Vagina (tissue), 2 donors: ENCODE measurements around the gene FER1L5.

Experiments used
- POLR2A ChIP-seq, 2 donors: fragments of 450-650 bp; IDR thresholded peaks; one replicate each; pipeline ENCODE4 v1.6.1; 2017; ENCODE audit warnings: antibody characterized with exemption in 2 of 2, mild to moderate bottlenecking in 2 of 2, moderate library complexity in 2 of 2
- POLR2AphosphoS5 ChIP-seq, 2 donors: sonication (generic); formaldehyde crosslinking; IDR thresholded peaks; one replicate each; pipeline ENCODE4 v1.9.0; 2017; ENCODE audit warnings: antibody characterized with exemption in 2 of 2, mild to moderate bottlenecking in 2 of 2, low read depth in 1 of 2; ENCODE audit not compliant: insufficient read depth in 1 of 2

DNA sequence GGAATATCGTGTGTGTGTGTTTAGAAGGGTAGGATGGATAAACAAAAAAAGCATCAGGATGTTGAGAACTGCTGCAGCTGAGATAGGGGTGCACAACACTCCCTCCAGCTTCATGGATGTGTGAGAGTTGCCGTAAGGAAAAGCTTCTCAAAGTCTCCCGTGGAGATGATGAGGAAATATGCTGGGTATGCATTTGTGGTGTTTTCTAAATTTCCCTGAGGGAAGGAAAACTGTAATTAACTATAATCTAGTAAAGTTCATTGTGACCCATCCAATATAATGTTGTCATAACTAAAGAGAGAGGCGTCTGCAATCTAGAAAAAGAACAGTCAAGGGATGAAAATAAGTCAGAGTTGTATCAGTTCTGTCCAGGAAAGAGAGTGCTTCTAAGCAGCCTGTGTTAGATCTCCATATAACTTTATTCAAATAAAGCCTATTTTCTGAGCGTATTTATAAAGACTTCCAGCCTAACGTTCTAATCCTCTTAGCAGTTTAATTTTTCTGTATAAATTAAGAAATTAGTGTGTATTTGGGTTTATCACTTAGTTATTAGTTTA is 104.6 kb downstream of the FER1L5 start:
- TF ChIP-seq POLR2AphosphoS5 (IDR thresholded peaks at IDR 0.05; ENCODE audit: insufficient read depth in 1 of 2, low read depth in 1 of 2) (no peak), POLR2A (IDR thresholded peaks at IDR 0.05) (no peak)
